OCI-M2 (cell line): Measurements from ENCODE around the gene SNX25.
A peak's percentile ranks its signal among the peaks of the same experiment; 100 is the strongest.

Experiments used
- DNase-seq: peaks from one replicate; lab custom pipeline; 2025; ENCODE audit not compliant: unreplicated experiment; lab: John Stamatoyannopoulos, UW

SNX25 gene

GRCh38 chr4:185259719-185260118 is 50.3 kb downstream of the SNX25 start:
- no peak for DNase-seq

GRCh38 chr4:185261946-185262345 is 52.5 kb downstream of the SNX25 start:
- no peak for DNase-seq

GRCh38 chr4:185263419-185263818 is 54.0 kb downstream of the SNX25 start:
- no peak for DNase-seq

GRCh38 chr4:185265942-185266341 is 56.5 kb downstream of the SNX25 start:
- DNase-seq: peak; percentile 18

- no peak for DNase-seq
Observed at GRCh38 chr4:185269286-185269685, 59.9 kb downstream of the SNX25 start.

- no peak for DNase-seq
Observed at GRCh38 chr4:185270037-185270436, 60.6 kb downstream of the SNX25 start.

- no peak for DNase-seq
Observed at GRCh38 chr4:185270885-185271284, 61.5 kb downstream of the SNX25 start.

GRCh38 chr4:185272245-185272644 is 62.8 kb downstream of the SNX25 start:
- DNase-seq: no peak

- no peak for DNase-seq
Observed at GRCh38 chr4:185275501-185275900, 66.1 kb downstream of the SNX25 start.

GRCh38 chr4:185276036-185276435 is 66.6 kb downstream of the SNX25 start:
- no peak for DNase-seq

GRCh38 chr4:185278716-185279115 is 69.3 kb downstream of the SNX25 start:
- no peak for DNase-seq

GRCh38 chr4:185280608-185281007 is 71.2 kb downstream of the SNX25 start:
- no peak for DNase-seq

- DNase-seq: no peak
Observed at GRCh38 chr4:185282968-185283367, 73.6 kb downstream of the SNX25 start.

GRCh38 chr4:185283723-185284122 is 74.3 kb downstream of the SNX25 start:
- no peak for DNase-seq

GRCh38 chr4:185285632-185286393 is 76.4 kb downstream of the SNX25 start:
- DNase-seq: no peak

GRCh38 chr4:185286571-185286970 is 77.2 kb downstream of the SNX25 start:
- no peak for DNase-seq

- no peak for DNase-seq
Observed at GRCh38 chr4:185287031-185287430, 77.6 kb downstream of the SNX25 start.

GRCh38 chr4:185290018-185290607 is 80.7 kb downstream of the SNX25 start:
- no peak for DNase-seq

GRCh38 chr4:185290656-185291055 is 81.3 kb downstream of the SNX25 start:
- DNase-seq: no peak

- DNase-seq: no peak
Observed at GRCh38 chr4:185293202-185293601, 83.8 kb downstream of the SNX25 start.

- no peak for DNase-seq
Observed at GRCh38 chr4:185296665-185297460, 87.5 kb downstream of the SNX25 start.
